K562 (cell line): Measurements from ENCODE around the gene FAM117A. TPM values are rescaled to one million over a fixed set of nuclear protein-coding genes. Genes with fewer than 3 reads are reported as not detected.

Experiments
- ATAC-seq: fragments of 200-7000 bp; cut with Tn5 transposase; 3 replicates; pipeline ENCODE4 v1.9.1; 2020; ENCODE audit warnings: moderate library complexity
- BruUV-seq: library from RNA; stranded (reverse); fragments of 400-500 nt; replicated peaks from 2 replicates; lab custom pipeline; 2021; lab: Mats Ljungman, UMichigan
- CTCF ChIA-PET: fragments of 300-600 bp; formaldehyde crosslinking; extraction: SDS; loops from one replicate; lab custom pipeline; 2021; ENCODE audit warnings: low intra/inter-chr PET ratio; lab: Yijun Ruan, JAX
- POLR2A ChIA-PET: fragments of 300-600, 350-650 bp; sonication (Branson Sonifier 250); formaldehyde crosslinking; extraction: SDS; loops from one replicate; lab custom pipeline; 2021; ENCODE audit warnings: antibody characterized with exemption, inconsistent platforms; lab: Yijun Ruan, JAX
- DNase-seq, 4 experiments: peaks; one replicate each; pipeline versions ENCODE4 v3.0.0 to v3.0.0-alpha.2; 2011 to 2018; ENCODE audit warnings: low spot score in 3 of 4, mixed read lengths in 3 of 4; ENCODE audit errors: extremely low read depth in 1 of 4
- FAIRE-seq: peaks from 2 replicates; lab custom pipeline; 2011; peaks lifted over from hg19 to GRCh38; lab: Jason Lieb, UNC
- H2AFZ ChIP-seq: 2 replicates; pipeline ENCODE4 v1.6.0; 2011; ENCODE audit warnings: low read depth, low read length, control low read depth, inconsistent platforms
- H3K27ac ChIP-seq: fragments of 200-600 bp; 3 replicates; pipeline ENCODE4 v1.8.0; 2011; ENCODE audit warnings: low read depth, mild to moderate bottlenecking, control low read depth, inconsistent platforms, low read length, moderate library complexity, mixed read lengths; ENCODE audit errors: extremely low read depth
- H3K27me3 ChIP-seq, 2 experiments: fragments of 300-600 bp in 1 of 2; 2 replicates in 1 of 2; 3 replicates in 1 of 2; pipeline versions ENCODE4 v1.6.0 to v1.8.0; 2011; ENCODE audit warnings: inconsistent platforms in 2 of 2, low read length in 2 of 2, mild to moderate bottlenecking in 1 of 2, mixed read lengths in 1 of 2, moderate library complexity in 1 of 2; ENCODE audit not compliant: control insufficient read depth in 2 of 2, insufficient read depth in 2 of 2
- H3K36me3 ChIP-seq: fragments of 300-600 bp; 3 replicates; pipeline ENCODE4 v1.8.0; 2011; ENCODE audit warnings: mild to moderate bottlenecking, low read length, inconsistent platforms; ENCODE audit not compliant: control insufficient read depth, insufficient read depth
- H3K4me1 ChIP-seq, 2 experiments: fragments of 200-600 bp in 1 of 2; replicated peaks in 1 of 2; 2 replicates in 1 of 2; 3 replicates in 1 of 2; pipeline versions ENCODE4 v1.5.1 to v1.8.0; 2011; ENCODE audit warnings: inconsistent platforms in 2 of 2, low read length in 2 of 2, mild to moderate bottlenecking in 1 of 2, mixed read lengths in 1 of 2, moderate library complexity in 1 of 2; ENCODE audit not compliant: control insufficient read depth in 2 of 2, insufficient read depth in 2 of 2
- H3K4me2 ChIP-seq: 2 replicates; pipeline ENCODE4 v1.6.1; 2011; ENCODE audit warnings: low read length, control low read depth, inconsistent platforms, mixed read lengths; ENCODE audit not compliant: insufficient read depth
- H3K4me3 ChIP-seq: fragments of 200-600 bp; sonication (generic), shearing (Covaris generic); 2 replicates; pipeline ENCODE4 v1.5.1; 2016; ENCODE audit warnings: control low read depth, inconsistent platforms
- H3K79me2 ChIP-seq: fragments of 200-600 bp; 3 replicates; pipeline ENCODE4 v1.8.0; 2011; ENCODE audit warnings: low read length, inconsistent platforms; ENCODE audit not compliant: control insufficient read depth, insufficient read depth
- H3K9ac ChIP-seq, 2 experiments: 2 replicates each; pipeline versions ENCODE4 v1.6.0 to v1.6.1; 2011; ENCODE audit warnings: low read depth in 2 of 2, low read length in 2 of 2, control low read depth in 1 of 2, inconsistent platforms in 1 of 2, mild to moderate bottlenecking in 1 of 2, mixed read lengths in 1 of 2; ENCODE audit not compliant: insufficient read depth in 1 of 2
- H3K9me1 ChIP-seq: one replicate; pipeline ENCODE4 v1.6.0; 2011; ENCODE audit warnings: inconsistent platforms, mild to moderate bottlenecking, low read length, moderate library complexity; ENCODE audit not compliant: control insufficient read depth, insufficient read depth
- H3K9me3 ChIP-seq: replicated peaks from 2 replicates; pipeline ENCODE4 v1.5.1; 2011; ENCODE audit warnings: low read depth, low read length, inconsistent platforms; ENCODE audit not compliant: control insufficient read depth, insufficient read depth
- H4K20me1 ChIP-seq: replicated peaks from 2 replicates; pipeline ENCODE4 v1.6.1; 2011; ENCODE audit warnings: low read length, inconsistent platforms, mixed read lengths; ENCODE audit not compliant: control insufficient read depth, insufficient read depth
- COPS2 ChIP-seq: fragments of 450-650 bp; conservative IDR thresholded peaks from 2 replicates; pipeline ENCODE4 v1.6.1; 2016; ENCODE audit warnings: mild to moderate bottlenecking, moderate library complexity
- DDX20 ChIP-seq: fragments of 450-650 bp; IDR thresholded peaks from 2 replicates; pipeline ENCODE4 v1.6.1; 2016; ENCODE audit warnings: missing genetic modification characterization, low read depth, mild to moderate bottlenecking, missing compliant biosample characterization, moderate library complexity
- FOXJ3 ChIP-seq: sonication (generic); formaldehyde crosslinking; IDR thresholded peaks from 2 replicates; pipeline ENCODE4 v1.4.0; 2020; ENCODE audit warnings: mild to moderate bottlenecking, missing genetic modification reagents
- IRF1 ChIP-seq: sonication (generic); formaldehyde crosslinking; IDR thresholded peaks from 2 replicates; pipeline ENCODE4 v1.8.0; 2022; ENCODE audit warnings: missing genetic modification reagents, mild to moderate bottlenecking, borderline replicate concordance
- MAX ChIP-seq: sonication (generic); formaldehyde crosslinking; IDR thresholded peaks from 2 replicates; pipeline ENCODE4 v1.9.0; 2022; ENCODE audit warnings: mild to moderate bottlenecking, missing genetic modification reagents
- POLR2AphosphoS5 ChIP-seq: IDR thresholded peaks from 2 replicates; pipeline ENCODE4 v1.6.1; 2011; ENCODE audit warnings: mild to moderate bottlenecking, low read depth, low read length, moderate library complexity; ENCODE audit not compliant: control insufficient read depth, insufficient read depth
- SPI1 ChIP-seq: IDR thresholded peaks from 2 replicates; pipeline ENCODE4 v1.6.1; 2011; ENCODE audit warnings: low read depth, low read length, control low read depth, borderline replicate concordance
- STAT6 ChIP-seq: sonication (generic); formaldehyde crosslinking; IDR thresholded peaks from 2 replicates; pipeline ENCODE4 v1.8.1; 2023; ENCODE audit warnings: mild to moderate bottlenecking, missing genetic modification reagents
- ZNF146 ChIP-seq: IDR thresholded peaks from one replicate; pipeline ENCODE4 v1.6.1; 2018; ENCODE audit warnings: missing compliant biosample characterization; ENCODE audit not compliant: unreplicated experiment
- ZNF785 ChIP-seq: fragments of 250-450 bp; sonication (Bioruptor Pico); IDR thresholded peaks from 2 replicates; pipeline ENCODE4 v1.4.0; 2020; ENCODE audit warnings: mild to moderate bottlenecking
- WGBS: fragments of 100-300 bp; shearing (Covaris generic); methylation state at CpG from one replicate; pipeline ENCODE4 v1.1.6; 2016; ENCODE audit warnings: low coverage, mixed read lengths; ENCODE audit not compliant: insufficient coverage; ENCODE audit errors: missing lambda C conversion rate; 5-methylcytosine and 5-hydroxymethylcytosine counted together
- in situ Hi-C: fragments of 300-500 bp; cut with MboI; formaldehyde crosslinking; loops from 4 replicates; pipeline ENCODE4 v1.15.0; 2018; ENCODE audit warnings: inconsistent platforms, mixed read lengths
- intact Hi-C: fragments of 100-400 bp; cut with micrococcal nuclease; formaldehyde crosslinking; loops from 2 replicates; pipeline ENCODE4 v1.14.2; 2022
- polyA plus RNA-seq, 8 experiments: library from polyadenylated mRNA; depleted of rRNA in 4 of 8; stranded (reverse) in 5 of 8; unstranded in 3 of 8; fragments of >200 nt; fragmentation: Nextera tagmentation in 2 of 8; fragmentation: Illumina TruSeq in 1 of 8; extraction: Ambion mirVana in 2 of 8; extraction: Trizol in 1 of 8; gene quantifications; 2 replicates each; pipeline versions ENCODE4 v1.2.1 to v1.2.3, GENCODE V29; 2011 to 2014; ENCODE audit warnings: inconsistent platforms in 1 of 8, missing spikeins in 1 of 8
- total RNA-seq, 7 experiments: library from RNA; depleted of rRNA in 6 of 7; stranded (reverse); fragments of >200 nt in 6 of 7; fragmentation: Illumina TruSeq in 2 of 7; extraction: Trizol in 2 of 7; gene quantifications; 2 replicates each; pipeline versions ENCODE4 v1.2.1 to v1.2.3, GENCODE V29; 2011 to 2021; ENCODE audit warnings: low replicate concordance in 1 of 7

FAM117A gene
- total and polyA plus RNA-seq, 9 of the 15 experiments (the other 6 are each of a cell fraction or from before 2014, with no cell fraction given) = 3.1 to 79.7 (median 36.6) TPM

- peaks cover 92% of the 10 kb centered on the region for H3K36me3 ChIP-seq
- H2AFZ ChIP-seq = no peak overlapping the region
- no peak overlapping the region for H3K4me2 ChIP-seq
- no peak for TF ChIP-seq MAX
- 0 out of 2 replicates have a peak, but pooled peaks have one; percentile 15 for TF ChIP-seq SPI1
- peaks cover 43% of the 10 kb centered on the region; the same call in 1 of the 2 replicates for H4K20me1 ChIP-seq
- no peak for FAIRE-seq
- H3K4me1 ChIP-seq = peaks cover 0 to 8% of the 10 kb centered on the region in 2 experiments; a peak in 4 of 5 replicates
- intact Hi-C loops = no loop called here
- in situ Hi-C loops = no loop called here
- no peaks in the 10 kb centered on the region for H3K9me3 ChIP-seq
- no peak for DNase-seq
- no peak overlapping the region for H3K9ac ChIP-seq
- ChIA-PET CTCF (no interaction called here), POLR2A (interaction anchor here (2.5 kb wide), 1 partner anchor 11 kb away, joined by 8 read pairs; no protein-coding TSS in a partner anchor)
- WGBS = 79% methylated on average over 5 of the region's 5 CpGs
- H3K9me1 ChIP-seq = no peaks in the 10 kb centered on the region
- H3K79me2 ChIP-seq = peaks cover 84% of the 10 kb centered on the region
- BruUV-seq = no TSS peak
- no peaks in the 10 kb centered on the region for H3K27me3 ChIP-seq
- ATAC-seq = no peak
- no peak overlapping the region for H3K27ac ChIP-seq
- no peak overlapping the region for H3K4me3 ChIP-seq
Observed at GRCh38 chr17:49728425-49728824, 35.5 kb downstream of the FAM117A start.

GRCh38 chr17:49727380-49727779 lies 36.6 kb downstream of the FAM117A start:
- no peak overlapping the region for H3K27ac ChIP-seq
- ATAC-seq (no peak), DNase-seq (no peak), FAIRE-seq (no peak)
- H4K20me1 ChIP-seq = peaks cover 40% of the 10 kb centered on the region; the same call in 1 of the 2 replicates
- TF ChIP-seq STAT6 (CRISPR knock-in tag) = no peak
- TF ChIP-seq ZNF785 (CRISPR knock-in tag) = no peak
- TF ChIP-seq IRF1 (CRISPR knock-in tag) = no peak
- TF ChIP-seq ZNF146 (CRISPR knock-in tag) = no peak
- no peak for TF ChIP-seq FOXJ3 (CRISPR knock-in tag)
- no peak for TF ChIP-seq POLR2AphosphoS5
- no peak for TF ChIP-seq COPS2
- TF ChIP-seq DDX20 (tag) = no peak
- ChIA-PET POLR2A (interaction anchor here (0.6 to 2.5 kb wide), 5 partner anchors 12 to 250 kb away, joined by 3 to 8 read pairs (median 4); no protein-coding TSS in a partner anchor), CTCF (no interaction called here)
- no TSS peak for BruUV-seq
- no peak overlapping the region for H3K4me3 ChIP-seq
- H3K9ac ChIP-seq = peak overlapping the region in 1 of 2 experiments; percentile 59; a peak in 1 of 4 replicates
- intact Hi-C loops = no loop called here
- H3K79me2 ChIP-seq = peaks cover 79% of the 10 kb centered on the region
- H3K4me1 ChIP-seq = peaks cover 0 to 8% of the 10 kb centered on the region in 2 experiments; a peak in 4 of 5 replicates
- 94% methylated on average over 4 of the region's 4 CpGs for WGBS
- H3K9me3 ChIP-seq = no peaks in the 10 kb centered on the region
- peaks cover 94% of the 10 kb centered on the region for H3K36me3 ChIP-seq
- no peak overlapping the region for H2AFZ ChIP-seq
- no peaks in the 10 kb centered on the region for H3K27me3 ChIP-seq
- no peaks in the 10 kb centered on the region for H3K9me1 ChIP-seq
- no peak overlapping the region for H3K4me2 ChIP-seq
- in situ Hi-C loops = no loop called here
